Ramos (cell line): ENCODE results near the gene CLSTN2.

Experiments used
- in situ Hi-C: fragments of 300-500 bp; cut with MboI; formaldehyde crosslinking; loops from one replicate; pipeline ENCODE4 v1.14.3; 2022; ENCODE audit warnings: low sequenced_read_pairs; ENCODE audit not compliant: unreplicated experiment

The CLSTN2 gene

DNA sequence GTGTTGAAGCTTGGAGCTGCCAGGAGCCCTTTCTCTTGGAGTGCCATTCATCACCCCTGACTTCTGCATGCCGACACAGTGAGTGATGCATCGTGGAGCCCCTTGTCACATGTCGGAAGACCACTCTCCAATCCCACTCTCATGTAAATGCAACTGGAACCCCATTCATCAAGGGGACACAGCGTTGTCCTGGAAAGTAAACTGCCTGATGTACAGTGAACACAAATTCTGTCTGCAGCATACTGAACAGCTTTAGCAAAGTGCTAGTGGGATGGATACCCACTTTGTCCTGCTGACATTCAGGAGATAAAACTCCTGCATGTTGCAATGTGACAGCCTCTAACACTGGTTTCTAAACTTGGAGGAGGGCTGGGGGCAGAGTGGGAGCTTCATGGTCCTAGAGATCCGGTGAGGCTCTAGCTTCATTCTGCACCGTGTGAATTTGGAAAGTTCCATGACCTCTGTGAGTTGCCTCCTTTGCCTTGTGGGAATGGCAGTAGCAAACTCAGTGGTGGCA lies 194.8 kb downstream of the CLSTN2 start:
- in situ Hi-C loops: loop anchor here (25.0 kb wide), 1 partner anchor 732 kb away; no protein-coding TSS in a partner anchor

DNA sequence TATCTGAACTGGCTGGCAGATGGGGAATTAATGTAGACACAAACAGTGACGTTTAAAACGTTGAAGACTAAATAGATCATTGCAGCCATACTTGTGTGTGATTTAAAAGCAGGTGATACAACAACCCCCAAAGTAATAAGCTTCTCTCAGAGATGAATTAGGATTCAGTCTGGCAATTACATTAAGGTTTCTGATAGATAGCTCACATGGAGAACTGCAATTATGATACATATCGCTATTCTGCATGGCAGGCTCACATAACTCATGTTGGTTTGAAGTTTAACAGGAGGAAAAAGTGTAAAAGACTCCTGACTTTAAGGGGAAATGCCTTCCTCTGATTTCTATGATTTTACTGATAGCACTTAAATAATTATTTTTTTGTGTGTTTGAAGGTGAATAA lies 196.9 kb downstream of the CLSTN2 start:
- in situ Hi-C loops: loop anchor here (25.0 kb wide), 1 partner anchor 730 kb away; no protein-coding TSS in a partner anchor

DNA sequence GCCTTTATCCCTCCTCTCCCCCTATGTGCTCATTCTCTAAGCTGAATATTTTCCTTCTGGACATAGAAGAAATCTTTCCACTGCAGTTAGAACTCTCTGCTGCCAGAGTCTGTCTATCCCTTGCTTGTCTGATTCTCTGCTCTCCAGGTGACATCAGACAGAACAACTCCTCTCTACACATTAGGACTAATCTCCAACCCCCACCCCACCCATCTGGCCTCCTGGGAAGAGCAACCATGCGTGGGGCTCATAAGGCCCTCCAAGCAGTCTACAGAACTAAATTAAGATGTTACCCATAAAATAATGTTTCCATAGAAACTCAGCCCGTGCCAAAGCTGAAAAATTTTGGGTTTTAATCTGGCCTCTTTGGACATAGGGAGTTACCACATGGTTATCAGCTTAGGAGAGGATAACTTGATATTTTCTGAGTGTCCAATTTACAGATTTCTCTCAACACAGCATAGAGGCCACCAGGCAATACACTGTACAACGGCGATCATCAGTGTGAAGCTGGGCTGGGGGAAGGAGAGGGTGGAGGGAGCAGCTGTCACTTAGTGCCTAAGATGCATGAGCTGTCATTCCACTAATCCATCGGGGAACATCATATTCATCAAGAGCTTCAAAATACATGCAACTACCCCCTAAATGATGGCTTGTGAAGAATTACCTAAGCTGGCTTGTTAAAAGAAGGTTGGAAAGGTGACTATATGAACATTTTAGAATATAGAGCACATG lies 199.4 kb downstream of the CLSTN2 start:
- in situ Hi-C loops: loop anchor here (25.0 kb wide), 1 partner anchor 728 kb away; no protein-coding TSS in a partner anchor

DNA sequence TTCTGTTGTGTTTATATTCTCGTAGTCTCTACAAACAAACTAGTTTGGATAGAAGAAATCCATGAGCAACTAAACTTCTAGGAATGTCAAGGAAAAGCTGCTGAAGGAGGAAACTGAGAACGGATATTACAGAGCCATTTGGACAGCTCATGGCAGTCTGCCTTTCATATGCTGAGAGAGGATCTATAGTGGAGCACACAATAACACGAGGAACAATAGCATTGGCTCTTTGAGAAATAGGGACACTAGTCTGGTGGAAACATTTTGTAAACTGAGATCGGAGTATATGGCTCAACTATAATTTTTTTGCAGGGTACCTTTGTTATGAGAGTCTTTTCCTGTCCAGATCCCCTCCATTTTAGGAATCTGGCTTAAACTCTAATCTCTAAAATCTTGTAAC lies 200.5 kb downstream of the CLSTN2 start:
- in situ Hi-C loops: loop anchor here (25.0 kb wide), 1 partner anchor 727 kb away; no protein-coding TSS in a partner anchor

DNA sequence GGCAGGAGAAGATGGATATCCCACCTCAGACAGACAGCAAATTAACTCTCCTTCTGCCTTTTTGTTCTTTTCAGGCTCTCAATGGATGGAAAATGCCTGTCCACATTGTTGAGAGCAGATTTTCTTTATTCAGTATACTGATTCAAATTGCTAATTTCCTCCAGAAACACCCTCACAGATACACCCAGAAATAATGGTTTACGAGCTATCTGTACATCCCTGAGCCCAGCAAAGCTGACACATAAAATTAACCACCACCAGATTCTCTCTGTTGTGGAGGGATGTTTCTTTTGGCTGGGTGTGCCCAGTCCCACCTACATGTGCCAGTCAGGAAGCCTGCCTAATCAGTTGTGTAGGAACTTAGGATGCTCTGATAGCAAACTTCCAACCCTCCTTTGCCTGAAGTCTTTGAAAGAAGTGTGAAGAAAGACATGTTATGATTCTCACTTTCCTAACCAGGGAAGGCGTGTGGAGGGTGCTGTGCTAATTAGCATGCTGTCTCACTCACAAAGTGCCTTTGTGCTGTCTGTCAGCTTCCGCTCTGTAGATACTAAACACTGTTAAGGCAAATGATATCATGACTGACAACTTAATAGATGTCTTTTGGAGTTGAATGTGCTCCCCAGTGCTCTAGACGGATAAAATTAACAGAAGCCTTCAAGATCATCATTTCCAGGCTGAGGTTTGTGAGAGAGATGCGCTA lies 208.5 kb downstream of the CLSTN2 start:
- in situ Hi-C loops: loop anchor here (25.0 kb wide), 1 partner anchor 719 kb away; no protein-coding TSS in a partner anchor

DNA sequence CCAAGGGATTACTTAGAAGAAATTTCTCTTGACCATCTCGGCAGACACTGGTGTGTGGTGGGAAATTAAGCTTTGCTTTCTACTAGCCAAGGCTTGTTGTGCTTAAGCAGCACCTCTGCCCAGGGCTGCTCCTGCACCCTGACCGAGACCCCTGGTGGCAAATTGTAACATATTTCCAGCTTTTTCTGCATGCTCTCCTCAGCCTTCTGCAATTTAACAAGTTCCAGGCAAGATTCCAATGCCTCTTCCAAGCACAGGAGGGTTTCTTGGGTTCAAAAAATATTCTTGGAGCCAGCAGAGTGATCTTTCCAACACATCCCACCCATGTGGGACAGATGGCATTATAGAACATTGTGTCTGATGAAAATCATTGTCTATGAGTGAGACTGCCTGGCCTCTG lies 210.5 kb downstream of the CLSTN2 start:
- in situ Hi-C loops: loop anchor here (25.0 kb wide), 1 partner anchor 717 kb away; no protein-coding TSS in a partner anchor

DNA sequence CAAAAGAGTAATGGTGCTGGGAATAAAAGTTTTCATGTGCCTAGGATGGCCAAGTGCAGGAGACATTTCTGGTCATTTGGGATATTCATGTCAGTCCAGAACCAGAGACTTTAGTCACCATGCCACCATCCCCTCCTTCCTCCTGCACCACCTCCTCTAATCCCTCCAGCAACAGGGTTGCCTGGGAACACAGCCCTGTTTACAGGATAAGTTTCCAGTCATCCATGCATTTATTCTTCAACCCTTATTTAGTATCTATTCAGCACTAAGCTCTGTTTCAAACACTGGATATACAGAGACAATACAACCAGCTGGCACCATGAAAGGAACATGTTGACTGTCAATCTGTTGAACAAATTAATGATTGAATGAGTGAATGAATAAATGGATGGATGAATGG lies 211.7 kb downstream of the CLSTN2 start:
- in situ Hi-C loops: loop anchor here (25.0 kb wide), 1 partner anchor 716 kb away; no protein-coding TSS in a partner anchor

DNA sequence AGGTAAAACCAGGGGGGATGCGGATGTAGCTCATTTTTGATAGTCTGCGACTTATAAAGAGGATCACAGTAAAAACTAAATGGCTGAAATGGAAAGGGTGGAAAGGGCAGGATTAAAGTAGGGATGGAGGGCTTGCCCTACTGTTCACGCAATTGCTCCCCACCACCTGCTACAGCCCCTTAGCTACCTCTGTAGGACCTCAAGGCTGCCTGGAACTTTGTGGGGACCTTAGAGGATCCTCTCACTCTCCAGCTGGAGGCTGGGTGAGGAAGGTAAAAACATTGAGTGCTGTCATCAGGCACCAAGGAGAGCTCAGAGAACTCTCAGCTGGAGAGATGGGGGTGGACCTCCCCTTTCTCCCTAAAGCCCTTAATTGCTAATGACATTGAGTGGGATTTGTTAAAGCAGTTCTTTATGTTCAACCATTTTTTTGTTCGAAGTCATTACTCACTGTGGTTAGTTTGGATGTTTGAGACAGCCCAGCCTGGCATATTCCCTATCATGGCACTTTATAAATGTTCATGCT lies 213.0 kb downstream of the CLSTN2 start:
- in situ Hi-C loops: loop anchor here (25.0 kb wide), 1 partner anchor 714 kb away; no protein-coding TSS in a partner anchor

DNA sequence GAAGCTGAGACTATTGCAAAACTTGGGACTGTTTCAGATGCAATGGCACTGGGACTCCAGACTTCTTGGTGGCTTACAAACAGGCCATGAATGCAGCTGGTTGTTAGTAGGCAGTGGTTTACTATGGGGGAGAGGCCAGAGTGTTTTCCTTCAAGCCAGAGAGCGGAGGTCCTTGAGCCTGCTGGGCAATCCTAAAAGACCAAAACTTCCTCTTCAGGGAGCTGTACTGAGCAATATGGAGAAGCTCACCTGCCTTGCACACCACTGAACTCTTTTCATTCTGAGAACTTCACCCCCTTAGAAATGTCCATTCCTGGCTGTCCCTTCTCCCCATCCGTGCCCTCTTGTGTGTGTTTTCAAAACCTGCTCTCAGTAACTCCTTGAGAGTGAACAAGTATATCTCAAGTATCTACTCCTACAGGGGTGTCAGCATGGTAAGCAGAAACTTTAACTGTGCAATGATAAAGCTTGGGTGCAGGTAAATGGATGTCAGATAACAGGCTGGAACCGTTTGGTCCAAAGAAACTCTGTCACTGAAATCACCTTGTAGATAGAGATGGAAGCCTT lies 213.9 kb downstream of the CLSTN2 start:
- in situ Hi-C loops: loop anchor here (25.0 kb wide), 1 partner anchor 713 kb away; no protein-coding TSS in a partner anchor

DNA sequence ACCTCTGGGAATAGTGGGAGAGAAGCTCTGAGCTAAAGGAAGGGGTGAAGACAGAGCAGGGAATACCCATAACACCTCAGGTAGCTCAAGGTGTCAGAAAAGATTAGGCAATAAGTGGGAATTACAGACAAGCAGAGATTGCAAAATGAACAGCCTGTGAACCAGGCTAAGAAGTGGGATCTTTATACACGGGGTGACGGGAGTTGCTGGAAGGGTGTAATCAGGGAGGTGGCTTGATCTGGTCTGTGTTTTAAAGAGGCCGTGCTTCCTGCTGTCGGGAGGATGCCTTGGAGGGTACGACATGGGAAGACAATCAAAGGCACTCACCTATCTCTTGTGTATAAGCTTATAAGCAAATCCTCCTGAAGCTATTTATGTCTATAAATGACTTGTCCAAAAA lies 216.3 kb downstream of the CLSTN2 start:
- in situ Hi-C loops: no loop called here

DNA sequence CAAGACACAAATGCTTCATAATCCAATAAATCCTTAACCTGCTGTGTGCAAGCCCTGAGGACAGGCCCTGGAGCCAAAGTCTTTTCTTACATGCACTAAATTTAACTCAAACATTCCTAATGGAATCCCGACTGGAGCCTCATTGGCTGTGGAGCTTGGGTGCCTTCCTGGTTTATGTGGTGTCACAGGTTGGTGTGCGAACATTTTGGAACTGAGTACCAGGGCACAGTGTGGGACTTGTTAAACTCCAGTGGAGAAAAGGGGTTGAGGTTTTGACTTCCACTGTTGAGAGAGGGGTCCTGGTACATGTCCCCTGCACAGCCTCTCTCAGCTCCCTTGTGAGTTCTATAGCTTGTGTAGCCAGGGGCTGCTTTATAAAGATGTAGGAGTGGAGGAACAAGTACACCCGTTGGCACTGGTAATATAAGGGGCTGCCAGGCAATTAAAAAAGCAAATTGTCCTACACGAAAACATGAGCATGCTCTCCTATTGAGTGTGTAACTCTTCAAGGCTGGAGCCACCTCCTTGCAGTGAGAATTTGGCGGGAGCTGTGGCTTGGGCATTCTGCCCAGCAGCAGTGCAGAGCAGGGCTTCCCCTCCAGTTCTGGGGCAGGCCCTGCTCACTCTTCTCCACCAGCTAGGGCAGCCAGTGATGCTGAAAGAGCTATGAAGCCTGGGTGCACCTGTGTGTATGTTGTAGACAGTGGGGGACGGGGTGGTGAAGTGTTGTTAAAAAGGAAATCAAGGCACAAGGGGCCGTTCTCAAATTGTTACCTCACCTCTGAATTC lies 218.1 kb downstream of the CLSTN2 start:
- in situ Hi-C loops: no loop called here

DNA sequence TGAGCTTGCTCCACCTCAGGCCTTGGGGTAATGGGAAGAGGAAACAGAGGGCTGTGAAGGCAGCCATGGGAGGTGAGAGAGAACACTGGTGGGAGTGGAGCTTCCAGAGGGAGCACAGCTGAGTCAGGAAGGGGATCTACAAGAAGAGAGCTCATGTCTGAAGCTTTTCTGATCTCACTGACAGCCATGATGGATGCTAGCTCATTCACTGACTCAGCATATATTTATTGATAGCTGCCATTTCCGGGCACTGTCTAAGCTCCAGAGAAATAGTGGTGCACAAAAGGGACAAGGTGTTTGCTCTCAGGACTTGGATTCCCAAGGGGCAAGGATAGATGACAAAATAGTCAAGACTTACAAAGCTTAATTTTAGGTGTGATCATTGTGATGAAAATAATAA lies 218.8 kb downstream of the CLSTN2 start:
- in situ Hi-C loops: no loop called here

DNA sequence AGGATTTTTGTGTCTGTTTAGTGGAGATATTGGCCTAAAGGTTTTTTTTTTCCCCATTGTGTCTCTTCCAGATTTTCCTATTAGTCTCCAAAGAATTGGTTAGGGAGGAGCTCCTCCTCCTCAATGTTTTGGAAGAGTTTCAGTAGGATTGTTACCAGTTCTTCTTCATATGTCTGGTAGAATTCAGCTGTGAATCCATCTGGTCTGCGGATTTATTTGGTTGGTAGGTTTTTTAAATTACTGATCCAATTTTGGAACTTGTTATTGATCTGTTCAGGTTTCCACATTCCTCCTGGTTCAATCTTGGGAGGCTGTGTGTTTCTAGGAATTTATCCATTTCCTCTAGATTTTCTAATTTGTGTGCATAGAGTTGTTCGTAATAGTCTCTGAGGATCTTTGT lies 222.2 kb downstream of the CLSTN2 start:
- in situ Hi-C loops: no loop called here

DNA sequence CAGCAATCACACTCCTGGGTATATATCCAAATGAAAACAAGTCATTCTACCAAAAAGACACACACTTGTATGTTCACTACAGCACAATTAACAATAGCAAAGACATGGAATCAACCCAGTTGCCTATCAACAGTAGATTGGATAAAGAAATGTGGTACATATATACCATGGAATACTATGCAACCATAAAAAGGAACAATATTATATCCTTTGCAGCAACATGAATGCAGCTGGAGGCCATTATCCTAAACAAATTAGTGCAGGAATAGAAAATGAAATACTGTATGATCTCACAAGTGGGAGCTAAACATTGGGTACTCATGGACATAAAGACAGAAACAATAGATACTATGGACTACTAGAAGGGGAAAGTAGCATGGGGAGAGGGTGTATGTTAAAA lies 224.7 kb downstream of the CLSTN2 start:
- in situ Hi-C loops: no loop called here

DNA sequence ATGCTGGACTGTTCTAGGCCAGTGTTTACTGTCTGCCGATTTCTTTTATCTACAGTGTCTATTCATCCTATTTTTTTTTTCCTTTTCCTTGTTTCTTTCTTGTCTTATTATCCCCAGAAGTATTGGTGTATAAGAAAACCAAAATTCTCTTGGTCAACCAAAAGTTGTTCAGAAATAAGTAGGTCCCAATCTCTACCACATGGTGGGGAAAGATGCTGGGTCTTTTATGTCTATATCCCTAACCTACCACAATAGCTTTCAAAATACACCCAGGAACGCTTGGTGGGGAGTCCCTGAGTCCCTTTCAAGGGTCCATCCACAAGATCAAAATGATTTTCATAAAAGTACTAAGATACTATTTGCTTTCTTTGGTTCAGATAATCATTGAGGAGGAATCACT lies 225.6 kb downstream of the CLSTN2 start:
- in situ Hi-C loops: no loop called here

DNA sequence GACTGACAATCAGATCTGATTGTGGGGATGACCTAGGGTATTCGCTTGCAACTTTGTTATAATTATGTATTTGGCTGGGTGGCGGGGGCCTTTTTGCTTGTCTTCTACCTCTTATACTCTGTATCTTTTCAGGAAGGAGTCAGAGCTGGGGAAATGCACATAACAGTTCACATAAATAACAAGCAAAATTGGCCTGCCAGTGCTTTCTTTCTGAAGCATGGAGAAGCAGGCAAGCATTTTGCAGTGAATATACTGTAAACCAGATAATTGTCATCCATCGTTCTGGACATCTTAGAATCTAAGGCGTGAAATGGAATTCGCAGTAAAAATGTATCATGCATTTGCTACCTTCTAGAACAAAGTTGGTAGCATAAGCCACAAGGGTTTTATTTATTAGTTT lies 227.6 kb downstream of the CLSTN2 start:
- in situ Hi-C loops: no loop called here

DNA sequence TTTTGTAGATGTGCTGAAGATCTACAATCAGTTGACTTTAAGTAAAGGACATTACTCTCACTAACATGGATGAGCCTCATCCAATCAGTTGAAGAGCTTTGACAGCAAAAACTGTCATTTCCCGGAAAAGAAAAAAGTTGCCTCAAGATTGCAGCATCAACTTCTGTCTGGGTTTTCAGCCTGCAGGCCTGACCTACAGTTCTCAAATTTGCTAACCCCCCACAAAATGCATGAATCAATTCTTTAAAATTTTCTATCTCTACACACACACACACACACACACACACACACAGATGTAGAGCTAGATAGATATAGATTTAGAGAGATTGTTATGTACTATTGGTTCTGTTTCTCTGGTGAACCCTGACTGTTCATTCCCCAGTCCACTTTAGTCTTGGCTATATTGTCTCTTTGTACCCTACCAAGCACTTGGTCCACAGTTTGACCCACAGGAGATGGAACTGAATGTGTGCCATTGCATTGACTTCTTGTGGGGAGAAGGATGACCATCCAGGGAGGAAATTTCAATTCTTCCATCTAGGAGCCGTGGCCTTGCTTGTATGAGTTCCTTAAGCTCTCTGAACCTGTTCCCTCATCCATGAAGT lies 228.3 kb downstream of the CLSTN2 start:
- in situ Hi-C loops: no loop called here

DNA sequence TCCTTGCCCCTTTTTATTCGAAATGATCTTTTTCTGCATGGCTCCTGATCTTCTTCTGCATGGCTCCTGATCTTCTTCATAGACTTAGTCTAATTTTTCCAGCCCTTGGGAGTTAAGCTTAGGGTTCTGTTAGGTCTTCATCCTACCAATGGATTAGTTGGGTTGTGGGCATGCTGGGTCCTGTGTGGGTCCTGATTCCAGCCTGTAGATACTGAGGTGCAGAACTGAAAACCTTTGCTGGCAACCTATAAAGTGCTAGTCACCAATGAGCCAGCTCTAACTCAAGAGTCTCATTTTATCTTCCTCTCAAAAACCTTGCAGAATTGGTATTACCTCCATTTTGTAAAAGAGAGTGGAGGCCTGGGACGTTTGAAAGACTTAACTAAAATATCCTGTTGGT lies 229.2 kb downstream of the CLSTN2 start:
- in situ Hi-C loops: no loop called here

DNA sequence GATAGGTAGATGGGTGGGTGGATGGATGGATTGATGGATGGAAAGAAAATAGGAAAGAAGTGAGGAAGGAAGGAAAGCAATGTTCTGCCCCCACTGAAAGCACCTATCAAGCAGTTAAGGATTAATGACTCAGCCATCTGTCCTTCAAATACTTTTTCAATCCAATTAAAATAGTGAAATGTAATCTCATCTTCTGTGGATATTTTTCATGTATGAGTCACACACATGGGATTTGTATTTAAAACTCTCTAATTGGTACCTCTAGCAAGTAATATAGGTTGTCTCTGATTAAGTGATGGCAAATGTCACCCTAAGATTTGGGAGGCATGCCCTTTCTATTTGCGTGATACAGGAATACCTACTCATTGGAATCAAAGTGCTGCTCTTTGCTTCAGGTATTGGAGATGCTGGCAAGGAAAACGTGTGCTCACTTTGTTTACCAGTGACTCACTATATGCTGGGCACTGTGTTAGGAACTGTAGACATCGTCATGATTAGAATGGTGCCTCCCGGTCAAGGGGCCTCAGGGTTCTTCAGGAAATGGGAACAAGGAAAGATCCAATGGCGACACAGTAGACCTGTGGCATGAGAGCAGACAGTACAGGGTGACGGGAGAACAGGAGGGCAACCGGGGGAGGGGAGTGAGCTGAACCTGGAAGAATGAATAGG lies 230.1 kb downstream of the CLSTN2 start:
- in situ Hi-C loops: no loop called here
